NCI-H526 treated with DMSO at 0.1 percent for 48 hours (cell line): Measurements from ENCODE around the gene STING1.
"Not testable (repeated sequence)": the region's sequence is repeated elsewhere in the genome, so short reads cannot be mapped to it uniquely, and the experiment has no call there.

Experiments
- DNase-seq: peaks from one replicate; lab custom pipeline; 2025; lab: John Stamatoyannopoulos, UW

STING1 gene

GRCh38 chr5:139503036-139503817 lies 20.7 kb upstream of the STING1 start:
- not testable (repeated sequence) for DNase-seq

GRCh38 chr5:139501381-139501780 lies 18.8 kb upstream of the STING1 start:
- no peak for DNase-seq

- no peak for DNase-seq
Measured at GRCh38 chr5:139495638-139496435, 13.3 kb upstream of the STING1 start.

- DNase-seq = no peak
Measured at GRCh38 chr5:139494832-139495231, 12.3 kb upstream of the STING1 start.

GRCh38 chr5:139494256-139494655 lies 11.7 kb upstream of the STING1 start:
- no peak for DNase-seq

- DNase-seq = no peak
Measured at GRCh38 chr5:139492700-139493192, 10.2 kb upstream of the STING1 start.

- DNase-seq = no peak
Measured at GRCh38 chr5:139488260-139488659, 5.7 kb upstream of the STING1 start.

- no peak for DNase-seq
Measured at GRCh38 chr5:139486201-139486600, 3.6 kb upstream of the STING1 start.

- DNase-seq = not testable (repeated sequence)
Measured at GRCh38 chr5:139482890-139483208, 291 bp upstream of the STING1 start.

- no peak for DNase-seq
Measured at GRCh38 chr5:139481580-139482049, 943 bp downstream of the STING1 start.

- DNase-seq = no peak
Measured at GRCh38 chr5:139481122-139481533, 1.4 kb downstream of the STING1 start.

- not testable (repeated sequence) for DNase-seq
Measured at GRCh38 chr5:139479729-139480128, 2.8 kb downstream of the STING1 start.

- not testable (repeated sequence) for DNase-seq
Measured at GRCh38 chr5:139478657-139479423, 3.7 kb downstream of the STING1 start.

GRCh38 chr5:139475865-139476617 lies 6.5 kb downstream of the STING1 start:
- DNase-seq = no peak

GRCh38 chr5:139474890-139475791 lies 7.4 kb downstream of the STING1 start:
- no peak for DNase-seq

- DNase-seq = no peak
Measured at GRCh38 chr5:139473565-139473964, 9.0 kb downstream of the STING1 start.

- no peak for DNase-seq
Measured at GRCh38 chr5:139473105-139473504, 9.5 kb downstream of the STING1 start.

- no peak for DNase-seq
Measured at GRCh38 chr5:139472386-139473030, 10.1 kb downstream of the STING1 start.

- no peak for DNase-seq
Measured at GRCh38 chr5:139470821-139471300, 11.7 kb downstream of the STING1 start, which contains the start of gene SMIM33. TSS of gene SMIM33 (plus strand) at chr5:139471004. CDS start at chr5:139471122, 118 bp downstream.
